ENCODE results near the gene ABHD18.
A peak's percentile ranks its signal among the peaks of the same experiment; 100 is the strongest.
"Not testable (repeated sequence)": the region's sequence is repeated elsewhere in the genome, so short reads cannot be mapped to it uniquely, and the experiment has no call there.

DNA sequence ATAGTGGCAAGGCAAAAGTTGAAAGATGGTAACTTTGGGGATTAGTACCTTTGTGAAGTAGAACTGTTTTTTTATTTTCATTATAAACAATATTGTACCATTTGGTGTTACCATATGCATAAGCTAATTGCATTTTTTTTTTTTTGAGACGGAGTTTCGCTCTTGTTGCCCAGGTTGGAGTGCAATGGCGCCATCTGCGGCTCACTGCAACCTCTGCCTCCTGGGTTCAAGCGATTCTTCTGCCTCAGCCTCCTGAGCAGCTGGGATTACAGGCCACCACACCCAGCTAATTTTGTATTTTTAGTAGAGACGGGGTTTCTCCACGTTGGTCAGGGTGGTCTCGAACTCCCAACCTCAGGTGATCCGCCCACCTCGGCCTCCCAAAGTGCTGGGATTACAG, 86.0 kb downstream of the ABHD18 start:
- TF ChIP-seq, protein P1, sequence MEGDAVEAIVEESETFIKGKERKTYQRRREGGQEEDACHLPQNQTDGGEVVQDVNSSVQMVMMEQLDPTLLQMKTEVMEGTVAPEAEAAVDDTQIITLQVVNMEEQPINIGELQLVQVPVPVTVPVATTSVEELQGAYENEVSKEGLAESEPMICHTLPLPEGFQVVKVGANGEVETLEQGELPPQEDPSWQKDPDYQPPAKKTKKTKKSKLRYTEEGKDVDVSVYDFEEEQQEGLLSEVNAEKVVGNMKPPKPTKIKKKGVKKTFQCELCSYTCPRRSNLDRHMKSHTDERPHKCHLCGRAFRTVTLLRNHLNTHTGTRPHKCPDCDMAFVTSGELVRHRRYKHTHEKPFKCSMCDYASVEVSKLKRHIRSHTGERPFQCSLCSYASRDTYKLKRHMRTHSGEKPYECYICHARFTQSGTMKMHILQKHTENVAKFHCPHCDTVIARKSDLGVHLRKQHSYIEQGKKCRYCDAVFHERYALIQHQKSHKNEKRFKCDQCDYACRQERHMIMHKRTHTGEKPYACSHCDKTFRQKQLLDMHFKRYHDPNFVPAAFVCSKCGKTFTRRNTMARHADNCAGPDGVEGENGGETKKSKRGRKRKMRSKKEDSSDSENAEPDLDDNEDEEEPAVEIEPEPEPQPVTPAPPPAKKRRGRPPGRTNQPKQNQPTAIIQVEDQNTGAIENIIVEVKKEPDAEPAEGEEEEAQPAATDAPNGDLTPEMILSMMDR (IDR thresholded peaks at IDR 0.05; ENCODE audit: borderline replicate concordance, extremely low read depth, low read length, poor library complexity, severe bottlenecking): peak; percentile 34
- TF ChIP-seq EZH2 (IDR thresholded peaks at IDR 0.05; ENCODE audit: borderline replicate concordance, low read depth, low read length, severe bottlenecking): not testable (repeated sequence)
